ENCODE results near the gene ALDH16A1. TPM values are rescaled to one million over a fixed set of nuclear protein-coding genes. Genes with fewer than 3 reads are reported as not detected.

The ALDH16A1 gene
- total RNA-seq, 2 donors from 2014 or later, result 25.9 to 38.9 TPM

DNA sequence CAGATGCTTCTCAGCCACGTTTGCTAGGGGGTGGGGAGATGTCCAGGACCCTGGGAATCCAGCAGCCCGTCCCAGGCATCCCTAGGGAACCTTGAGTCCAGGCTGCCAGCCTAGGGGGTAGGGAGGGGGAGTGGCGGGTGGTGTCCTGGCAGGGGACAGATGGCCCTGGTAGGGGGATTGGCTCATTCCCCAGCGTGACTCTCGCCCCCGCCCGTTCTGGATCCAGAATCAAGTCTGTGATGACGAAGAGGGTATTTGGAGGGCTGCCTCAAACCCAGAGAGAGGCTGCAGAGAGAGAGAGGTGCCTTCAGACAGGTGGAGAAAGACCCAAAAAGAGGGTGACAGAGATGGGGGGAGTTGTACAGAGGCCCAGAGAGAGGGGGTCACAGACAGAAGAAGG, 15.8 kb upstream of the ALDH16A1 start:
- DNase-seq, result no peak
- Histone ChIP-seq H3K27ac (no peak overlapping the region), H3K4me3 (no peak overlapping the region), H3K36me3 (replicated peaks in 1 of 2; ENCODE audit: insufficient read depth in 1 of 2, low read depth in 2 of 2) (no peaks in the 10 kb centered on the region), H3K27me3 (peaks cover 3 to 62% of the 10 kb centered on the region in 2 donors), H3K4me1 (peaks cover 9% of the 10 kb centered on the region), H3K9me3 (no peaks in the 10 kb centered on the region)
- ATAC-seq, result no peak
- WGBS, 2 donors, result 13 to 15% methylated on average over 8 of the region's 8 CpGs
- intact Hi-C loops (cut with DNase I), result loop anchor here (10.0 kb wide), 1 partner anchor 212 kb away; no protein-coding TSS in a partner anchor
- no peak for TF ChIP-seq POLR2A (IDR thresholded peaks at IDR 0.05)
- no peak for TF ChIP-seq CTCF (IDR thresholded peaks at IDR 0.05)

GRCh38 chr19:49438261-49438660, 14.8 kb upstream of the ALDH16A1 start:
- TF ChIP-seq CTCF (IDR thresholded peaks at IDR 0.05) (no peak), POLR2A (IDR thresholded peaks at IDR 0.05) (no peak)
- 6 to 9% methylated on average over 6 of the region's 6 CpGs for WGBS, 2 donors
- H3K27ac ChIP-seq, result no peak overlapping the region
- no peaks in the 10 kb centered on the region for H3K9me3 ChIP-seq
- intact Hi-C loops (cut with DNase I), result loop anchor here (10.0 kb wide), 1 partner anchor 213 kb away; no protein-coding TSS in a partner anchor
- DNase-seq (no peak), ATAC-seq (no peak)
- peaks cover 13% of the 10 kb centered on the region for H3K4me1 ChIP-seq
- H3K27me3 ChIP-seq, result peaks cover 0 to 52% of the 10 kb centered on the region in 2 donors
- H3K4me3 ChIP-seq, result no peak overlapping the region
- no peaks in the 10 kb centered on the region for H3K36me3 ChIP-seq (replicated peaks in 1 of 2; ENCODE audit: insufficient read depth in 1 of 2, low read depth in 2 of 2)

- H3K9me3 ChIP-seq, result no peaks in the 10 kb centered on the region
- TF ChIP-seq CTCF (IDR thresholded peaks at IDR 0.05) (no peak), POLR2A (IDR thresholded peaks at IDR 0.05) (no peak)
- 37 to 43% methylated on average over 5 to 6 of the region's 6 CpGs for WGBS, 2 donors
- peaks cover 15% of the 10 kb centered on the region for H3K4me1 ChIP-seq
- intact Hi-C loops (cut with DNase I), result loop anchor here (5.0 to 10.0 kb wide), 2 partner anchors 48 to 215 kb away; no protein-coding TSS in a partner anchor
- H3K4me3 ChIP-seq, result no peak overlapping the region
- H3K27me3 ChIP-seq, result peaks cover 0 to 42% of the 10 kb centered on the region in 2 donors
- H3K27ac ChIP-seq, result no peak overlapping the region
- ATAC-seq (no peak), DNase-seq (no peak)
- no peaks in the 10 kb centered on the region for H3K36me3 ChIP-seq (replicated peaks in 1 of 2; ENCODE audit: insufficient read depth in 1 of 2, low read depth in 2 of 2)
Measured at GRCh38 chr19:49439836-49440235, 13.2 kb upstream of the ALDH16A1 start.

DNA sequence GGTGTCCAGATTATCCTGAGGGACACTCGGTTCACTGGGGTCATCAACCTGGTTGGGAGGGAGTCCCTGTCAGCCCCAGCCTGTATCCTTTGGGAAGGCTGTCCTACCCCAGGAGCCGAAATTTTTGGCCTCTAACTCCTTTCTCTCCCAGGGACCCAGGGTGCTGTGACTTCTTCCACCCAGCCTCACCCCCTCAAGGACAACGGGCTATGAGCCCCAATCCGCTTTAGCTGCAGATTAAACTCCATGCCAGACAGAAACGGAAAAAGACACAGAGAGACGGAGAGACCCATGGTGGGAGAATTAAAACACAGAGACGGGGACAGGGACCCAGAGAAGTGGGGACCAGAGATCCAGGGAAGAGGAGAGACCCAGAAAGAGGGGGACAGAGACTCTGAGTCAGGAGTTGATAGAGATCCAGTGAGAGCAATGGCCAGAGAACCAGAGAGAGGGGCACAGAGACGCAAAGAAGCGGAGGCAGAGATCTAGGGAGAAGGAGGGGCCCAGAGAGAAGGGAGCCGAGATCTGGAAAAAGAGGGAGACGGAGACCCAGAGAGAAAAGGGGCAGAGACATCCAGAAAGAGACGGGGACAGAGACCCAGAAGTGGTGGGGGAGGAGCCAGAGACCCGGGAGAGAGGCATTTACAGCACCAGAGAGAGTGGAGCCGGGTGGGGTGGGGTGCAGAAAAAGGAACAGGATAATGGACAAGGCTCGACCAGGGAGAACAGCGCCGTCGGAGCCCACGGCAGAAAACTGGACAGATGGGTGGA, 12.4 kb upstream of the ALDH16A1 start:
- Histone ChIP-seq H3K4me3 (no peak overlapping the region), H3K27ac (no peak overlapping the region), H3K27me3 (peaks cover 0 to 42% of the 10 kb centered on the region in 2 donors), H3K4me1 (peaks cover 15% of the 10 kb centered on the region), H3K36me3 (replicated peaks in 1 of 2; ENCODE audit: insufficient read depth in 1 of 2, low read depth in 2 of 2) (no peaks in the 10 kb centered on the region), H3K9me3 (no peaks in the 10 kb centered on the region)
- TF ChIP-seq POLR2A (IDR thresholded peaks at IDR 0.05) (no peak), CTCF (IDR thresholded peaks at IDR 0.05) (no peak)
- DNase-seq, result no peak
- ATAC-seq, result no peak
- WGBS, 2 donors, result 24 to 25% methylated on average over 19 of the region's 19 CpGs
- intact Hi-C loops (cut with DNase I), result loop anchor here (5.0 kb wide), 1 partner anchor 48 kb away; no protein-coding TSS in a partner anchor

Measured in body of pancreas (tissue), 4 donors.